ENCODE data around the gene IFT88.

- TF ChIP-seq, protein P1, sequence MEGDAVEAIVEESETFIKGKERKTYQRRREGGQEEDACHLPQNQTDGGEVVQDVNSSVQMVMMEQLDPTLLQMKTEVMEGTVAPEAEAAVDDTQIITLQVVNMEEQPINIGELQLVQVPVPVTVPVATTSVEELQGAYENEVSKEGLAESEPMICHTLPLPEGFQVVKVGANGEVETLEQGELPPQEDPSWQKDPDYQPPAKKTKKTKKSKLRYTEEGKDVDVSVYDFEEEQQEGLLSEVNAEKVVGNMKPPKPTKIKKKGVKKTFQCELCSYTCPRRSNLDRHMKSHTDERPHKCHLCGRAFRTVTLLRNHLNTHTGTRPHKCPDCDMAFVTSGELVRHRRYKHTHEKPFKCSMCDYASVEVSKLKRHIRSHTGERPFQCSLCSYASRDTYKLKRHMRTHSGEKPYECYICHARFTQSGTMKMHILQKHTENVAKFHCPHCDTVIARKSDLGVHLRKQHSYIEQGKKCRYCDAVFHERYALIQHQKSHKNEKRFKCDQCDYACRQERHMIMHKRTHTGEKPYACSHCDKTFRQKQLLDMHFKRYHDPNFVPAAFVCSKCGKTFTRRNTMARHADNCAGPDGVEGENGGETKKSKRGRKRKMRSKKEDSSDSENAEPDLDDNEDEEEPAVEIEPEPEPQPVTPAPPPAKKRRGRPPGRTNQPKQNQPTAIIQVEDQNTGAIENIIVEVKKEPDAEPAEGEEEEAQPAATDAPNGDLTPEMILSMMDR (IDR thresholded peaks at IDR 0.05): no peak
- TF ChIP-seq POLR2A (IDR thresholded peaks at IDR 0.05) (no peak), EP300 (IDR thresholded peaks at IDR 0.05) (no peak)
These were observed 152.1 kb downstream of the IFT88 start for GRCh38 chr13:20718958-20719566.
